ENCODE data around the gene MLST8.
A peak's percentile ranks its signal among the peaks of the same experiment; 100 is the strongest.

Gene MLST8

GRCh38 chr16:2210386-2211365, 5.4 kb downstream of the MLST8 start, which contains the start of gene BRICD5:
Gene BRICD5, minus strand, starts transcription at chr16:2210863. Its CDS starts 30 bp downstream, at chr16:2210833.
- no peak for DNase-seq

- DNase-seq: no peak
These were observed 6.7 kb downstream of the MLST8 start for GRCh38 chr16:2211923-2212347.

- DNase-seq: no peak
These were observed 7.4 kb downstream of the MLST8 start for GRCh38 chr16:2212362-2213324.

GRCh38 chr16:2213817-2214718, 8.8 kb downstream of the MLST8 start:
- peak; percentile 63 for DNase-seq

GRCh38 chr16:2214719-2214968, 9.4 kb downstream of the MLST8 start, which contains the start of gene PGP:
Gene PGP, minus strand, starts transcription at chr16:2214840. Its CDS starts 63 bp downstream, at chr16:2214777.
- no peak for DNase-seq

- DNase-seq: no peak
These were observed 11.1 kb downstream of the MLST8 start for GRCh38 chr16:2216330-2216729.

GRCh38 chr16:2223221-2223941, 18.1 kb downstream of the MLST8 start, which contains the start of gene E4F1:
Gene E4F1, plus strand, starts transcription at chr16:2223591. Its CDS starts 23 bp downstream, at chr16:2223614.
- DNase-seq: peak; percentile 99

GRCh38 chr16:2223942-2224486, 18.8 kb downstream of the MLST8 start:
- DNase-seq: peak; percentile 72

- DNase-seq: peak; percentile 72
These were observed 21.1 kb downstream of the MLST8 start for GRCh38 chr16:2226245-2226793.

GRCh38 chr16:2226918-2227317, 21.7 kb downstream of the MLST8 start:
- DNase-seq: no peak

- DNase-seq: no peak
These were observed 23.0 kb downstream of the MLST8 start for GRCh38 chr16:2228161-2228824.

- DNase-seq: no peak
These were observed 23.8 kb downstream of the MLST8 start for GRCh38 chr16:2229091-2229490.

- no peak for DNase-seq
These were observed 24.5 kb downstream of the MLST8 start for GRCh38 chr16:2229632-2230250.

GRCh38 chr16:2230376-2230775, 25.1 kb downstream of the MLST8 start:
- peak; percentile 79 for DNase-seq

GRCh38 chr16:2231016-2231931, 26.0 kb downstream of the MLST8 start:
- peak; percentile 94 for DNase-seq

- DNase-seq: no peak
These were observed 27.1 kb downstream of the MLST8 start for GRCh38 chr16:2232094-2232990.

- no peak for DNase-seq
These were observed 28.0 kb downstream of the MLST8 start for GRCh38 chr16:2233046-2233775.

Measured in DMS53 (cell line).